ENCODE measurements around the gene SOWAHC.
"Not testable (repeated sequence)": the region's sequence is repeated elsewhere in the genome, so short reads cannot be mapped to it uniquely, and the experiment has no call there.

SOWAHC gene

DNA sequence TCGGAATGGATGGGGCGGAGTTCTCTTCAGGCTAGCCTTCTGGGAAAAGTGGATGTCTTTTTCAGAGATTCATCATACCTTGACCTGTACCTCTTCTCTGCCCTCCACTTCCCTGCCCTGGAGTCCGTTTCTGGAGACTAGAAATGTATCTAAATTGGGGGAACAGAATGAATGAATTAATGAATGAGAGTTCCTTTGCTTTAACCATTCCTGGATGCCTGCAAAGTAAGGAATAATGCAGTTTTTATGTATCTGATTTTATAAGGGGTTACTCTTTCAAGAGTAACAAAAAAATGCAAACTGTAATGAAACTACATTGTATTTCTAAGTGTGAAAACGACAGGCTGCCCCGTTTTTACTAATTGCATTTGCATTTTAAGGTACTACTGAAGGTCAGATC lies 2.0 kb downstream of the SOWAHC start:
- no peak for DNase-seq

DNA sequence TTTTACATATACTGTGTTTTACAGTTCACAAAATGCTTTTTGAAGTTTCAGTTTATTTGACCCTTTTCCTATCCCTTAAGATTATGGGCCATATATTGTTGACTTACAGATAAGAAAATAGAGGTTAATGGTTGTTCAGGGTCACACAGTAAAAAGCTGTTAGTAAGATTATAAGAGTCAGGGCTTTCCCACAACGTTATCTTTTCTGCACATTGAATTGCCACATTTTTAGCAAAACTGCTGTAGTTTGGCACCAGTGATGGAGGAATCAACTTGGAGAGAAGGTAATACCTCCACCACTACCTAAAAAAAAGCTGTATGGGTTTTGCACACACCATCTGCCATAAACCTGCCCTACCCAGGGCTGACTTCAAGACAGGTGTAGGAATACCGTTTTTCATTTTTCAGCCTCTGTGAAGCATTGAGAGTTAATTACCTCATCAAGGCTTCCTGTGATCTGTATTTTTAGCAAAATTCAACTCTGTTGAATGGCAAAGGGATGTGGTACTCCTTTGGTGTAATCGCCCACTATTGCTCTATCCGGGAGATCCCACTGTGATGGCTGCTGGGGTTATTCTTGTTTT lies 5.0 kb downstream of the SOWAHC start:
- no peak for DNase-seq

DNA sequence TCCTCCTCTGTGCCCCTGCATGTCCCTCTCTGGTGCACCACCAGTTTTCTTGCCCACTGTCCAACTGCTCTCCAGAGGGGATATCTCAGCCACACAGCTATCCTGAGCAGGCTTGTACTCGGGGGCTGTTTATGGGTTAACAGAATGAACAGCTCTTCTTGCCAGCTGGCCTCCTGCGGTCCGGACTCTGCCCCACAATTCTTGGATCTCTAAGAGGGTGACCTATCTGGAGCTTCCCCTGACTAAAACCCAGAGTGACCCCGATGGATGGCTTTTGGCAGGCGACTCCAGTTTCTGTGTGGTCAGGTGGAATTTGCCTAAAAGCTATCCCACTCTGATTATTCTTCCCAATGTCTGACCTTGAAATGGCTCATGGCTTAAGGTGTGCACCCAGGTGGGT lies 9.1 kb downstream of the SOWAHC start:
- DNase-seq = no peak

DNA sequence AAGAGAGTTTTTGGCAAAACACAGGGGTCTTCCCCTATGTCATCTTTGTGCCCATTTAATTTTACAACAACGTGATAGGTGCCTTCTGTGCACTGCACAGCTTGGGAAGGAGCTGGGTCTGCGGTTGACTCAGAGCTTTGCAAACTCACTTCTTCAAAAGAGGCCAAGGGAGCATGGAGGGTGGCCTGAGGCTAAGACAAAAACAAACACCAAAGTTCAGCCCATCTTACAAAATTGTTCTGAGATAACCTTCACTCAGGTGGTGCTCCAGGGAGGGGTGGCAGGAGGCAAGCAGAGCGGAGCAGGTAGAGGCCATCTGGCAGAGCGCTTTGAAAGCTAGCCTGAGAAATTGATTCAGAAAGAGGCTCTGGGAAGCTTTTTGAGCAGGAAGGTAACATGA lies 9.8 kb downstream of the SOWAHC start:
- no peak for DNase-seq

DNA sequence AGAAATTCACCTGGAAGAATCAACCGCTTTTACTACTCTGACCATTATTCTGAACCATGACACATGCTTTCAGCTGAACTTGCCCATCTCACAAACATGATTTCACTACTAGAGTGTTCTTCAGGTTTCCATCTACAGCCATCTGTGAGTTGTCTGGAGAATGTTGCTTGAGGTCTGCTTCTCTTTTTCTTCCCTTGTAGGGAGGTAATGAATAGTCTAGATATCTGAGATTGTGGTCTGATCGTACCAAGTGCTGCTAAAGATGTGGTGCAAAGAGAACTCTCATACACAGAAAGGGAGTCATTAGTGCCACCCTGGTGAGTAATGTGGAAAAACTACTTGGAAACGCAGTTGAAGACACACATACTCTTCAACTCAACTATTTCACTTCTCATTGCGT lies 10.2 kb downstream of the SOWAHC start:
- no peak for DNase-seq

DNA sequence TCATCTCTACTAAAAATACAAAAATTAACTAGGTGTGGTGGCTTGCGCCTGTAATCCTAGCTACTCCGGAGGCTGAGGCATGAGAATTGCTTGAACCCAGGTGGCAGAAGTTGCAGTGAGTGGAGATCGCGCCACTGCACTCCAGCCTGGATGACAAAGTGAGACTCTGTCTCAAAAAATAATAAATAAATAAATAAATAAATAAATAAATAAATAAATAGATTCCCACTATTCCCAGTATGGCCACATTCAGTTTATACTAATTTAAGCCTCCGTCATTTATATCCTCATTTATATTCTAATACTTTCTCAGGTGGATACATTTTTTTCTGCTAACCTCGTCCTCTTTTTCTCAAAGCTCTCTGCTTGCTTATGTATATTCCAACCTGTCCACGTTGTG lies 14.2 kb downstream of the SOWAHC start:
- not testable (repeated sequence) for DNase-seq

DNA sequence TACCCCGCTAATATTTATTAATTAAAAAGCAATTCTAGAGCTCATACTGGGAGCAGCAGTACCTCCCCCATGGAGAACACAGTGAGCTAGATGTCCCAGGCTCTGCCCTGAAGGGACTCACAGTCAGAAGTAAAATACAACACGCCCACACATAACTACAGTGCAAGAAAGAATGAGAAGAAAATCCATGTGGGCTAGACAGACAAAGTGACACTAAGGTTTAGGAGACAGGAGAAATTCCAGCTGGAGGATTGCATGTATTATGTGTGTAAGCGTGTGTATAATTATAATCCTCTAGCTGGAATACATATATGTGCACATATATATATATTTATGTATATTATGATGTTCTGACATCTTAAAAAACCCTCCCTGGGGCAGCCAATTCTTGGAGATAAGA lies 15.7 kb downstream of the SOWAHC start:
- no peak for DNase-seq

DNA sequence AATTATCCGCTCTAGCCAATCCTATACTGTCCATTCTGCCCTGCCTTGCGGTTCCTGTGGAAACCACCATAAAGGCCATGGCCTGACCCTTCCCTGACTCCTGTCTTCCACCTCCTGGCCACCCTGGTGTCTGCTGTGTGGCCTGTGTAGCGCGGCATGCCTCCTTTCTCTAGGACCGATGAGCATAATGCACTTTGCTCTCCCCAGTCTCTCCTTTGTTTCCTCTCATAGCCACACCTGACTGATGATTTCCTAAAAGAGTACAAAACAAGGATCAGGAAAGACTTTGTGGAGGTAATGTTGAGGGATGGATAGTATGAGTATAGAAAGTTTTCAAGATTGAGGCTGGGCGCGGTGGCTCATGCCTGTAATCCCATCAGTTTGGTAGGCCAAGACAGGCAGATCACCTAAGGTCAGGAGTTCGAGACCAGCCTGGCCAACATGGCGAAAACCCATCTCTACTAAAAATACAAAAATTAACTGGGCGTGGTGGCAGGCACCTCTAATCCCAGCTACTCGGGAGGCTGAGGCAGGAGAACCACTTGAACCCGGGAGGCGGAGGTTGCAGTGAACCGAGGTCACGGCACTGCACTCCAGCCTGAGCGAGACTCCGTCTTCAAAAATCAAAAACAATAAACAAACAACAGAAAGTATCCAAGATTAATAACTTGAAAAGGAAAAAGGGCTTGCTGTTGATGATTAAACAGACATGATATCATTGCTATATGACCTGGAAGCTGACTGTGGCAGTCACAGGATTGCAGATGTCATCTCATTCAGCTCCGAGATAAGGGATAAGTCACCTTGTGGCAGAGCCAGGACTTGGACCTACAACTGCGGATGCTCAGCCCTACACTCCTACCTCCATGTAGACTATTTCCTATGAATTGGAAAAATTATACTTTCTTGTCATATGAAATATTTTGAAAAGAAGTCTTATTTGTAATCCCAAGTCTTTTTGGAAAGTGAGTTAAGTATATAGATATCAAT lies 16.6 kb downstream of the SOWAHC start:
- no peak for DNase-seq

DNA sequence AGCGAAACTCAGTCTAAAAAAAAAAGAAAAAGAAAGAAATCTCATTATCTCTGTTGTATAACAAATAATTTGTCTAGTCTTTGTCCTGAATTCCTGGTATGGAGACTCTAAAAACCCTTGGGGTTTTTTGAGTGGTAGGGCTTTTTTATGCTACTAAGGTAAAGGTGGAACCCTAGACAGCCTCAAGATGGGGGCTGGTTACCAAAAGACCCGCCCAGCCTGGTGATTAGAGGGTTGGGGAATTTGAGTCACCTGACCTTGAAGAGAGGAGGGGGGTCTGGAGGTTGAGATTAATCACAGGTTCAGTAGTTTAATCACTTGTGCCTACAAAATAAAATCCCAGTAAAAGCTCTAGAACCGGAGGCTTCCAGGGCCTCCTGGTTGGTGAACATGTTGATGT lies 17.6 kb downstream of the SOWAHC start:
- DNase-seq = no peak

DNA sequence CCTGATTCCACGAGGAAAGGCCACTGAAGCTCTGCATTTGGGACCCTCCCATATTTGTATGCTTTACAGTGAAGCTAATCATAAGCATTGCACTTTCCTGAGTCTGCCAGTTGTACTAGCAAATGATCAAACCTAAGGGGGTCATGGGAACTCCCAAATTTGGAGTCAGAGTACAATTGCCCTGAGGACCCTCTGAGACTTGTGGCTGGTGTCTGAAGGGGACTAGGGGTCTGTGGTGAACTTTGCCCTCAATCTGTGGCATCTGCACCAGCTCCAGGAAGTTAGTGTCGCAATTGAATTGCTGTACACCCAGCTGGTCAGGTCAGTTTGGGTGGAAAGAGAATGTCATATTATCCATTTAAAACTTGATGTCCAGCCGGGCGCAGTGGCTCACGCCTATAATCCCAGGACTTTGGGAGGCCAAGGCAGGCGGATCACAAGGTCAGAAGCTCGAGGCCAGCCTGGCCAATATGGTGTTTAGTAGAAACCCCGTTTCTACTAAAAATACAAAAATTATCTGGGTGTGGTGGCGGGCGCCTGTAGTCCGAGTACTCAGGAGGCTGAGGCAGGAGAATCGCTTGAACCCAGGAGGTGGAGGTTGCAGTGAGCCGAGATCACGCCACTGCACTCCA lies 18.1 kb downstream of the SOWAHC start:
- no peak for DNase-seq

DNA sequence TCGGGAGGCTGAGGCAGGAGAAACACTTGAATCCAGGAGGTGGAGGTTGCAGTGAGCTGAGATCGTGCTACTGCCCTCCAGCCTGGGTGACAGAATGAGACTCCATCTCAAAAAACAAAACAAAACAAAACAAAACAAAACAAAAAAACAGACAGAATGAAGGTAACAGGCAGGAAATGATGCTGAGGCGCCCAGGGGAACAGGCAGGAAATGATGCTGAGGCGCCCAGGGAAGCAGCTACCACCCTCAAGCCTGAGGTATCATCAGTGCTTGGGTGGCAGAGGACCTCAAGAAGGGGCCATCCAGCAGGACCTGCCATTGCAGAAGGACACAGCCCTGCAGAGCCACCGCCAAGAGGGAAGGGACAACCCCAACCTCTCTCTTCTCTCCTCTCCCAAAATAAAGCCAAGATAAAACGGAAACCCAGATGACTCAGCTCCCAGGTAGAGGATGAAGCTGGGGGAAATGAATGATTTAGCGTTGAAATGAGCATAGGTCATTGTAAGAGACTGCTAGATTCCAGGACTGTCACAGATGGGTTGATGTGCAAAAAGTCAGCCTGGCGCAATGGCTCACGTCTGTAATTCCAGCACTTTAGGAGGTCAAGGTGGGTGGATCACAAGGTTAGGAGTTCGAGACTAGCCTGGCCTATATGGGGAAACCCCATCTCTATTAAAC lies 19.3 kb downstream of the SOWAHC start:
- no peak for DNase-seq

DNA sequence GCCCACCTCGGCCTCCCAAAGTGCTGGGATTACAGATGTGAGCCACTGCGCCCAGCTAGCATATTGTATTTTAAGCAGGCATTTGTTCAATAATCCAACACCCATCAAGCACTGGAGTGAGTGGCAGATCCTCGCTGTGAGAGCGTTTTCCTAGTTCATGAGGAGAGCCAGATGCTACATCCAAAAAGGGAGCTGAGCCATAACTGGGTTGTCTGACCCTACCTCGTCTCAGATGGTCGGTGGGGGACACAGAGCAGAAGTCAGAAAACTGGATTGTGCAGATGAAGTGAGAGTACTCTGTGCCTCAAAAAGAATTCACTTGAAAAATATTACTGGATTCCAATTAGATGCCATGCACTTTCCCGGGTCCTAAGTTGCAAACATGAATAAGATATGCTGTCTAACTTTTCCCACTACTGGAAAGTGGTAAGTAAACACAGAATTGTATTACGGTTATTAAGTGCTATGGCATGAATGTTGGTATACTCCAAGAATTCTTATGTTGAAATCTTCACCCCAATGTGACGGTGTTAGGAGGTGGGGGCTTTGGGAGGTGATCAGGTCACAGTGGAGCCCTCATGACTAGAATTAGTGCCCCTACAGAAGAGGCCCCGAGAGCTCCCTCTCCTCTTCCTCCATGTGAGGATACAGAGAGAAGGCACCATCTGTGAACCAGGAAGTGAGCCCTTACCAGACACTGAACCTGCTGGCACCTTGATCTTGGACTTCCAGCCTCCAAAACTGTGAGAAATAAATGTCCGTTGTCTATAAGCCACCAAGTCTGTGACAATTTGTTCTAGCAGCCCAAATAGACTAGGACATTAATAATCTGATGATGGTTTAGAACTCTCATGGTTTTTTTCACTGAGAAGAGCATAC lies 21.5 kb downstream of the SOWAHC start:
- DNase-seq = no peak

DNA sequence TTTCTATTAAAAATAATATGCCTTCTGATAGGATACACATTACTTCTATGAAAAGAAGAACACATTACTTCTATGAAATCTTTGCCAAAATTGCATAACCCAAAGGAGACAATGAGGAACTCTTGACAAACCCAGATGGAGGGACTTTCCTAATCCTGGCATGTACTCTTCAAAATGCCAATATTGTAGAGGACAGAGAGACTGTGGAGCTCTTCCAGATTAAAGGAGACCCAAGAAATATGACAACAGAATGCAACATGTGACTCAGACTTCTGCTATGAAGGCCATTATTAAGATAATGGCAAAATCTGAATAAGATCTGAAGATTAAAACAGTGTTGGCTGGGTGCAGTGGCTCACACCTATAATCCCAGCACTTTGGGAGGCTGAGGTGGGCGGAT lies 22.2 kb downstream of the SOWAHC start:
- no peak for DNase-seq

DNA sequence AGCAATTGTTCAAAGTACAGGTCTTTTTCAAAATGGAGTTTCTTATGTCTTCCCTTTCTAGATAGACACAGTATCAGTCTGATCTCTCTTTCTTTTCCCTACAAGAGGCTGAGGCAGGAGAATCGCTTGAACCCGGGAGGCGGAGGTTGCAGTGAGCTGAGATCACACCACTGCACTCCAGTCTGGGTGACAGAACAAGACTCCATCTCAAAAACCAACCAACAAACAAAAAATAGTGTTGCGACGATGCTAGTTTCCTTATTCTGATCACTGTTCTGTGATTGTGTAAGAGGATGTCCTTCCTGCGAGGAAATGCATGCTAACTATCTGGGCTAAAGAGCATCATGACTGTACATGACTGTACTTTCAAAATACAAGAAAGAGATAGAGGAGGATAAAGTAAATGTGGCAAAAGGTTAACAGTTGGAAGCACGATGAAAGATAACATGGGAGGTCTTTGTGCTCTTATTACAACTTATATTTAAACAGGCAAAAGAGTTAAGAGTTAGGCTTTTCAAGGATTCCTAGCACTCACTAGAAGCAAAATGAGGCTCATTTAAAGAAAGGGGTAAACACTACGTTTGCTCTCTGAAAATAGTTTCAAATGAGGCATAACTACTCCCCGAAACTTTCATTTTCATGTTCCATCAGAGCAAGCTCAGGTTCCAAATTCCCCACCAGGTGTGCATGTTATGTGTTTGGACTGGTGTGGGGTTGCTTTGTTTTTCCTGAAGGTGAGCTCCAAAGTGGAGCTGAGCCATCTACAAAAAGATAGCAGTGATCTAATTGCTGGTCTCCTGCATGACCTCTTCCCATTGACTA lies 23.8 kb downstream of the SOWAHC start:
- DNase-seq = no peak

DNA sequence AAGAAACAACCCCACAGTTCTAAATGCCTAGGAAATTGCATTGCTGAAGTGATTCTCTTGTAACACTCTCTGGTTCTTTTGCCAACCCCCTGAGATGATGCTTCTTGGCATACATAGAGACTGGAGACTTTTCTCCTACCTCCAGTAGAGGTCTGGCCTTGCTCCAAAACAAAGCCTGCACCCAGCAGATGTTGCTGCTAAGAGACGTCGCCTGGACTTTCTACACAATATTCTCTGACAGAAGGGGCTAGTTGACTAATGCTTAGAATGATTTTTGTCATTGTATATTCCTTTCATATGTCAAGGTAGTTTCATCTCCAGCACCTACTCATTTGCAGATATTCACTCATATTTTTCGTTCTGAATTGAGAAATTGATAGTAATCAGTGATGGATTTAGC lies 24.6 kb downstream of the SOWAHC start:
- DNase-seq = no peak

DNA sequence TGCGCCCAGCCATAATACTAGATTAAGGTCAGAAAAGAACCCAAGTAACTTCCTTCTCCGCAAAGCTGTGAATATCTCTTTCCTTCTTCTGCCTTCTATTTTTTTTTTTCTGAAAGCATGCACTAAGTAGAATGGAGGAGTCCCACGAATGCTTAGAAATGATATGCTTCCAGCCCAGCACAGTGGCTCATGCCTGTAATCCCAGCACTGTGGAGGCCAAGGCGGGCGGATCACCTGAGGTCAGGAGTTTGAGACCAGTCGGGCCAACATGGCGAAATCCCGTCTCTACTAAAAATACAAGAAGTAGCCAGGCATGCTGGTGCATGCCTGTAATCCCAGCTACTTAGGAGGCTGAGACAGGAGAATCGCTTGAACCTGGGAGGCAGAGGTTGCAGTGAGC lies 25.8 kb downstream of the SOWAHC start:
- DNase-seq = not testable (repeated sequence)

DNA sequence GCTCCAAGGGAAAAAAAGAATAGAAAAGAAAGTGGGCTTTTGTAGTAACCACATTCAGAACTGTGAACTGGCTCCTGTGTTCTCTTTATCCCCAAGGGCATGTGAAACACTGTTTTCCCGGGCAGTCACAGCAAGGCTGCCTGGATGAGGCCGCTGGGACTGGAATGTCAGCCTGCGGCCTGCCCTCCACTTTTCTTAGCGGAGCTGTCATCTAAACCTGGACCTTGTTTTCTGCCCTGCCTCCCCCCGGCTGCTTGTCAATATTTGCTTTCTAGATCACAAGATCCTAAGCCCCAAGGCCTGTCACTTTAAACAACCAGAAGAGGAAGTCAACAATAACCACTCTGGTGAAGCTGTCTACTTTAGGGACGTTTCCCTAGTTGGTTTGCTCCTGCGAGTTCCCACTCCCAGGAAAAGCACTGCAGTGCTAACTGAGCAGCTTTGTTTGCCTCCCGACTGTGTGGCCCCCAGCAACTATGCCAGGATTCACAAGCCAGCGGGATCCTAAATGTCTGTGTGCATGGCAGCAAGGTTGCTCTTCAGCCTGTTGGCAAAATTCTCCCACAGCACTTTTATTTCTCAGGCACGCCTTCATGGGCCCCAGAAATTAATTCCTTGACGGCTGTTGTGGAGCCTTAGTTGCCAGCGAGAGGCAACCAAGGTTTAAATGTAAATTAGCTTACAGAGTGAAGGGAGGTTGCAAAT lies 30.6 kb downstream of the SOWAHC start:
- no peak for DNase-seq

DNA sequence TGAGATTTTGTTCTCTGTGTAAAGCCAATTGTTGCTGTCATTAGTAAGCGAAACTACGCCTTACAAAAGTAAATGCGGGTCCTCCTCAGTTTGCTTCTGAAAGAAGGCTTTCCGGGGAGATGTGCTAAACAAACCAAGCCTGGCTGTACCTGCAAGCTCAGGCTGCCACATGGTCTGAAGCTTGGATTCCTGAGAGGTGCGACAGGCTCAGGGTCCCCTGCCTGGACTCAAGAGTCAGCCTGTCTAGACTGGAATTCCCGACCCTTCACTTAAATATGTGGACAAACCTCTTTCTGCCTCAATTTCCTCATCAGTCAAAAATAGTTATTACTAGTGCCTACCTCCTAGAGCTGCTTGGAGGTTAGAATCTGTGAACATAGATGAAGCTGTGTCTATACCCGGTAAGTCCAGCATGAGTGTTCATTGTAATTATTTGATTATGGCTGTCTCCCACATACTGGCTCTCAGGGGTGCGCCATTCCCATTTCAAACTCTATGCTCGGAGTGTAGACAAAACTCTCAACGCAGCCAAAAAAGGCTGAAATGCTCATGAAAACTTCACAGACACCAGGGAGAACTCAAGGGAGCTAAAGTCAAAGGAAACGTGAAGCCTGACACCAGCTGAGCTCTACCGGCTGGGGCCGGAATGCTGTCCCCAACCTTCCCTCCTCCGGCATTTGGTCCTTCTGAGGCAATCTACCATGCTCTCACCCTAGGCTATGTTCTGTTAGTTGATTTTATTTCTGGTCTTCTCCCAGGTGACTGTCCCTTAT lies 31.4 kb downstream of the SOWAHC start:
- DNase-seq = no peak

DNA sequence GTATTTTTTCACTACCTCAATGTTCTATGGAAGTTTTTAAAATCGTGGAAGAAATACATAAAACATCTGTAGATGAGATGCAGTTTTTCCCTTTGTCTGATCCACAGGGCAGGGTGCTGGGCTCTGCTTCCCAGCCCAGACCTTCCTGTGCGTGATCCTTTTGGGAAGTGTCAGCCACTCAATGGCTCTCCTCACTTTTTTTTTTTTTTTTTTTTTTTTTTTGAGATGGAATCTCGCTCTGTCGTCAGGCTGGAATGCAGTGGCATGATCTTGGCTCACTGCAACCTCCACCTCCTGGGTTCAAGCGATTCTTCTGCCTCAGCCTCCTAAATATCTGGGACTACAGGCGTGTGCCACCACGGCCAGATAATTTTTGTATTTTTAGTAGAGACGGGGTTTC lies 32.8 kb downstream of the SOWAHC start:
- DNase-seq = no peak

DNA sequence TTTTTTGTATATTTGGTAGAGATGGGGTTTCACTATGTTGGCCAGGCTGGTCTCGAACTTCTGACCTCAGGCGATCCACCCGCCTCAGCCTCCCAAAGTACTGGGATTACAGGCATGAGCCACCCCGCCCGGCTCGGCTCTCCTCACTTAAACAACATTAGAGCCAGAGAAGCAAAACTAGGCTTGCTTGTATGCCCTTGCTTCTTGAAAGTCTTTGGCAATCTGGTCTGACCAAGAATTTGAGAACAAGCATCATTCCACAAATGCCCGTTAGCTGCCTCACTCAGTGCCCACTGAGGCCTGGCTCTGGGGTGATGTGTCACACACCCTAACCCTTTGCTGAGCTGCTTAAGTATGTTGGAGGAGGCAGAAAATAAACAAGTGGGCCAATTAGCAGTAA lies 33.5 kb downstream of the SOWAHC start:
- DNase-seq = no peak
